NCI-H69 (cell line): ENCODE measurements around the gene CCND2.
A peak's percentile ranks its signal among the peaks of the same experiment; 100 is the strongest.

ENCODE experiments used
- DNase-seq: peaks from one replicate; lab custom pipeline; 2025; lab: John Stamatoyannopoulos, UW

Gene CCND2

DNA sequence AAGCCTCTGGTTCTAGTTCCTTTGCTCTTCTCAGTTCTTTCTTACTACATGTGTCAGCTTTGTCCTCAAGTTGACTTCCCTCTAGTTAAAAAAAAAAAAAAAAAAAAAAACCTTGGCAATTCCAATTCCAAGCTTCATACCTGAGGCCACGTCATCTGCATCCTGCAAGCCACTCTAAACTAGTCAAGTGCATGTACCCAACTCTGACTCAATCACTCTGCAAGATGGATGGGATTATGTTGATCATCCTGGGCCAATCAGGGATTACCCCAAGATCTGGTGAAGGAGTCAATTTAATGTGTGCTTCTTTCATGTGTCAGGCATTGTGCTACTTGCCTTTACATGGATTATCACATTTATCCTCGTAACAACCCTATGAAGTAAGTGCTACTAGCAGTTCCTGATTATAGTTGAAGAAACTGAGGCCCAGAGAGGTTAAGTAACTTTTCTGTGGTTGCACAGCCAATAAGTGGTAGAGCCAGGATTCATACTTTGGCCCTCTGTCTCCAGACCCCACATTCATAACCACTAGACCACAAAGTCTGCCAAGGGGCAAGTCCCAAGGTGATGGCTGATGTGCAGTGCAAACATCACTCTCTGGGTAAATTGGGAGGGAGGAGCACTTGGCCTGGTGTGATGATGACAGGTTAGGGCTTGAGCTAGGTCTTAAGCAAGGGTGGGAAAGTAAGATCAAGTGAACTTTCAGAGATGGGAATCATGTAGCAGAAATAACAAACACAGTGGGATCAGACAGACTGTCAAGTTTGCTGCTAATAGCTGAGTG is 17.3 kb upstream of the CCND2 start:
- DNase-seq = no peak

DNA sequence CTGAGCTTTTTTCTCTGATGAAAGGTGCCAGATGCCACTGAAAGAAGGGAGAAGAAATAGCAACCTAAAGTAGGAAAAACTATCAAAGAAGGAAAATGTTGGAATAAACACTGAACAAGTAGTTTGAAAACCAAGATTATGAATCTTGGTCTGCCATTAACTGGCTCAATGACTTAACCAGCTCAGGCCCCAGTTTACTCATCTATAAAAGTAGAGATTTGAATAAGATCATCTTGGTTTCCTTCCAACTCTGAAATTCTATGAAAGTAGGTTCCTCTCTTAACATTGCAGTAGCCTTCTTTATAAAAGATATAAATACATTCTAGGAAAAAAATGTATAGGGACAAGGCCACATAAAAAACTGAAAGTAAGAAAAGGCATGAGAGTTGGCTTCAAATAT is 16.1 kb upstream of the CCND2 start:
- DNase-seq = no peak

DNA sequence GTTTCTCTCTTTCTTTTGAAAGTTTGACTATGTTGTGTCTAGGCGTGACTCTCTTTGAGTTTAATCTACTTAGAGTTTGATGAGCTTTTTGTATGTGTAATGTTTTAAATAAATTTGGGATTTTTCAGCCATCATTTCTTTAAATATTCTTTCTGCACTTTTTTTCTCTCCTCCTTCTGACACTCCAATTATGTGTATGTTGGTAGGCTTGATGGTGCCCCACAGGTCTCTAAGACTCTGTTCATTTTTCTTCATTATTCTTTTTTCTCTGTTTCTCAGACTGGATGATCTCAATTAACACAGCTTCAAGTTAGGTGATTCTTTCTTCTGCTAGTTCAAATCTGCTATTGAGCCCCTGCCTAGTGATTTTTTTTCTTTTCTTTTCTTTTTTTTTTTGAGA is 14.5 kb upstream of the CCND2 start:
- DNase-seq = no peak

DNA sequence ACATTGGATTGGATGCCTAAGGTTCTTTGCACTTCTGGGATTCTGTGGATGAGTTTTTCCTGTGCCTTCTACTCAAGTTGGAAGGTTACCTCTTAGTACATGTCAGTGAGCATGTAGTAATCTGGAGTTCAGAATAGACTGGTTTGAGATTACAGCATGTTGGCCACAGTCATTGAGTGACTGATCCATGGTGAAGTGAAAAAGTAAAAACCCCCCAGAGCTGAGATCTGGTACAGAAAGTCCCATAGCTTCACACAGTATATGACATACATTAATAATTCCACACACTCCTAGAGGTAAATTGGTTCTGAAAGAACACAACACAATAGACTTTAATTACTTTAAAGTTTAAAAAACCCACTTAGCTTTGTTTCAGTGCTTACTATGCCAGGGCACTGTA is 11.9 kb upstream of the CCND2 start:
- DNase-seq = no peak

DNA sequence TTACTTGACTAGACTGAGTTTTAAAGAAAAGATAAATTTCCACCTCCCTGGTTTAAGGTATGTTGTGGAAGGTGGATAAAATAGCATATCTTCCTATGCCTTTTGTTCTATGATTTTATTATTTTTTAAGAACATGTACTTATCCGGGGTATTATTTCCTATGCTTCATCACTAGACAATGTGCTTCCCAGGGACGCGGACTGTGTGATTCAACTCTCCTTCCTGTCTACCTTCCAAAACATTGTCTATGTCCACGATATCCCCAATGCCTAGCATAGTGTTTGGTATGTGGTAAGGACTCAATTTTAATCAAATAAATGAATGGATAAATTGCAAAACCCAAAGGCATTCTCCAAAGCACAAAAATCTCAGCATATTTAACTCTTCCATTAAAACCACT is 8.3 kb upstream of the CCND2 start:
- no peak for DNase-seq

DNA sequence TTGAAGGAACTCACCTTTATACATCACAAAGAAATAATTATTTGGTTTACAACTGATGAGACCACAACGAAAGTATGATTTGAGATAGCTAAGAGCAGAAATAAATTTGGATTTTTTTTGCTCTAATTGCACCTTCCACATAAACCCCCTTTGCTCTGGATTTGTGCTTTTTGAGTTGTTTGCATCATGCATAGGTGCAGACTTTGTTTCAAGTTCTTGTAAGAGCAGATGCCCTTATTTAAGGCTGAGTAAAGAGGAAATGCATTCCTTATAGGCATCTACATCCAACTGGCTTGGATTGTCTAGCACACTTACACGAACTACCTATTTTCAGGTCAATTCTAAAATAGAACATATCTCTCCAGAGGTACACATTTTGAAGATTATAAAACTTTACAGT is 6.6 kb upstream of the CCND2 start:
- DNase-seq = no peak

DNA sequence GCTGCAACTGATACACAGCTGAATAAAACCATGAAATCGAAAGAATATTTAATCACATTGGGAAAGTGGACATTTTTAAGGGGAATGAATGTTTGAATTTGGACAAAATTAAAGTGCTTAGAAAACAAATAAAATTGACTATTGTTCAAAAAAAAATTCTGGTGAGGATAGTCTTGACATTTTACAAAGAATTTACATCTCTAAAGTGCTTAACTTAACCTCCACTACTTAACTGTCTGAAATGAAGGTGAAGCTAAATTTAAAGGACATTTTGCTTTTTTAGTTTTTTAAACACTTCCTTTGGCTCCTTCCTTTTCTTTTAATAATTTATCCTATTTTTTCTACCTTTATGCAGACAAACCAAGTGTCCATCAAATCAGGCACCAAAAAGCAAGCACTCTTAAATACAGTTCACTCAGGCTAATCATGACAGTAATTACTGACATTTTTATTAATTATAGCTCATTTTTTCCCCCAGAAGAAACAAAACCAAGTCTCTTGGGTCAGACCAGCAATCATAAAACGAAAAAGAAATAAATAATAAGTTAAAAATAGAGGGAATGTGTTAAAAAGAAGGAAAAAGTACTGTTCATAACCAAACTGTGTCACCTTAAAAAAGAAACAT is 5.7 kb upstream of the CCND2 start:
- no peak for DNase-seq

DNA sequence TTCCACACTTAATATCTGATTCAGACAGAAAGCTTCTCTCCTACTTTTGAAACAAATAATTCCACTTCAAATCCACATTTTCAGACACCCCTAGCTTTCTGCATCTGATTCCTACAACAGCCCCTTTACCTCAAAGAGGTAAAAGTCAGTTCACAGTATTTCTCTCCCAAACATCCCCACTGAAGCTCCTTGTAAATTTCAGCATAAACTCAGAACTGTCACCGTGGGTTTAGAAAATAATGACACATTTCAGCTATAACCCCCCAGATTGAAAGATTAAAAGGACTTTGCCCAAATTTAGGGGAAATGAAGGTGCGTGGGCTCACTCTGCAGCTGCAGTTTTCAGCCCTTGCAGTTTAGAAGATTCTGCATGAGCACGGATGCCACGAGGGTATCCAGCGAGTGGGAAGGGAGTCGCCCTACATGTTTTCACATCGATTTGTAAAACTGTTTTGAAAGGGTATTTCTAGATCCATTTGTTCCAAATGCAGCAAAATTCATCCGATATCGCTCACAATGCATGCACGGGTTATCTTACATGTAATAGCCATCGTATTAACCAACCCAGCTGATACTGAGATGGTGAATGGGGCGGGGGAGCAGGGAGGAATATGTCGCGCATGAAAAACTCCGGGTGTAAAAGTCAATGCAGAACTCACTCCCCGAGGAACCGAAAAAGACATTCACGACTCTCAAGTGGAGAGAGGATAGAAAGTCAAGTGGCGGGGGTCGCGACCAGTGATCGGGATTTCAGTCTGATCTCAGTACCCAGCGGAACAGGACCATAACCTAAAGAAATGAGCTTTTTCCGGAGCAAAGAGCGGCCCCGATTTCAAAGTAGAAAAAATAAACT is 5.0 kb upstream of the CCND2 start:
- DNase-seq = peak; percentile 39

DNA sequence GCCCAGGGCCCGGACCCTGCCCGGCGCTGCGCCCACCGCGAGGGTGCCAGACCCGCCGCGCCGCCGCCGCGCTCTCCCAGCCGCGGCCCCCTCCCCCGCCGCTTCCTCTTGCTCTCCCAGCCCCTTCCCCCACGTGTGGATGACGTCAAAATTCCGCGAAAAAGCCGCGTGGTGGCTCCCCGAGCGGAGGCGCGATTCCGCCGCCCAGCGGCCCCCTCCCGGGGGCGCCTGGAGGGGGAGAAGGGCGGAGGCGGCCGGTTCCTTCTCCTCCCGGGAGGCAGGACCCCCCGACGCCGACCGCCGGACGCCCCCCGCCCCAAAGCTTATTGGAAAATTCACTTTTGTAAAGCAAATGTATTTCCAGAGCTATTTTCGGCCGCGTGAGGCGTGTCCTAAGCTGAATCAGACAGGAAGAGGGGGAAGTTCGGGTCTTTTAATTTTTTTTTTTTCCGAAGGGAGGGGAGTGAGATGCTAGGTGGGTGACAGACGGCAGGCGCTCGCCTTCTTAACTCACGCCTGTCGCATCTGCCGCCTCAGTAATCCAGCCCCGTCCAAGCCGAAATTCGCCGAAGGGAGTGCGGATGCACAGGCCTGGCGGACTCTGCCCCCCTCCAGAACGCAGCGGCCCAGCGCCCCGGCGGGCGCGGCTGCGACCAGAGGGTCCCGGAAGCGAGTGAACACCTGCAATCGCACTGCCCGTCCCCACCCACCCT is 4.1 kb upstream of the CCND2 start:
- peak; percentile 83 for DNase-seq

DNA sequence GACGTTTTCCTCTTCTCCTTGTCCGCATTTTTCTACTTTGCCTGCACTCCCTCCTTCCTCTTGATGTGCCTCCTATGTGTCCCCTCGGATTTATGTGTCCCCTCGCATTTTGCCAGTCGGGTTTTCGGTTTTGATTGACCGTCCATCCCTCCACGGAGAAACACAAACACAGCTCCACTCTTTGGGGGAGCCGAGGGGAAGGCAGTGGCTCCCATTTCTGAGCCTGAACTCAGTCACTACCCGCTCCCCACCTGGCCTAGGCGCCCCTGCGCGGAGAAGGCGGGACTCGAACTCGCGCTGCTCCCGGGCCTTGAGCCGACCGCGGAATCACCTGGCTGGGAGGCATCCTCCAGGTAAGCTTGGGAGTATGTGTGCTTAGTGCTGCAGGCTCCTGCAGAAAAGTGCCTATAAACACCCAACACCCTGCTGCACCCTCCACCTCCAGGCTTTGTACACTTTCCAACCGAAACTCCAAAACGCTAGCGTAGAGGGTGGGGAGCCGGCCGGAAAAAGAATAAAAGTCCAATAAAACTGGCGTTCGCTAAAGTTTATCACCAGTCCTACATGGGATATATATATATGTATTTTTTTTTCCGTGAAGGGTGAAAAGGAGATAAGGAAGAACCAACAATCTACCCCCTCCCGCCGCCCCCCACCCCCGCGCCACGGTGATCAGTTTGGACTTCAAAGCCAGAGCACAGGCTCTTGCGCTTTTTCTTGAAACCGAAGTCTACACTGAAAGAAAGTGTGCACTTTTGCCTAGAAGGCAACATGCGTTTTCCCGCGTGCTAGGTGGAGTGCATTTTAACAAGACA is 3.3 kb upstream of the CCND2 start:
- DNase-seq = peak; percentile 23

DNA sequence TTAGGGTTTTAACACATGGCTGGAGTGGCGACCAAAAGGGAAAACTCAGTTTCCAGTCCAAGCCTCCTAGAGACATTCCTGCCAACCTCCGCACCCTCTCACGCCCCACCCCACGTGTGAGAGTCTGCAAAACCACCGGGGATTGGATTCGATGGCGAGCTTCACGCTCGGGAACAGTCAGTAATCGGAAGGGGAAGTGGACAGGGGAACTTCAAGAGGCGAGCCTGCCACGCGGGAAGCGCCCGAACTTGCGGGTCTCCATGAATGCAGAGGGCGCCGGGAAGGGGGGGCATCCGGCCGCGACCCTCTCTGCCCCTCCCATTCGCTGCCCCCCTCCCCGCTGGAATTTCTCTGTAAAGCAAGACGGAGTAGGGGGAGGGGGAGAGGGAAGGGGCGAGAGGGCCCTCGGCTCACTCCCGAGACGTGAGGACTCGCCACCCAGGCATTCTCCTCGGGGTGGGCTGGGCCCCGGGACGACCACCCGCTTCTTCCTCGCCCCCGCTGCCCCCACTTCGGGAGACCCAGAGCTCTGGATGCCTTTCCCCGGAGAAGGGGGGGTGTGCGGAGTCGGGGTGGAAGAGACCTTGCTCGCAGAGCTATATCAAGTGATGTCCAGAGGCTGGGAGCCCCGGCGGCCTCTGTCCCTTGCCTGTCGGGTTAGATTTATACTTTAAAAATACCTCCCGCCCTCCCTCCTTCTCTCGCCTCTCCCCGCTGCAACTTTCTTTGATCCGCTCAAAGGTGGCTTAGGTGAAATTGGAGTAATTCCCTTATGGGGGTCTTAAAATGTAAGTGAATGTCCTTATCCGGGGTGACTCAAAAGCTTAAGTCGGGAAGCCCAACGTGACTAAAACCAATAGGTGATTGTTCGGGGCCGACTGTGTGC is 2.5 kb upstream of the CCND2 start:
- DNase-seq = no peak

DNA sequence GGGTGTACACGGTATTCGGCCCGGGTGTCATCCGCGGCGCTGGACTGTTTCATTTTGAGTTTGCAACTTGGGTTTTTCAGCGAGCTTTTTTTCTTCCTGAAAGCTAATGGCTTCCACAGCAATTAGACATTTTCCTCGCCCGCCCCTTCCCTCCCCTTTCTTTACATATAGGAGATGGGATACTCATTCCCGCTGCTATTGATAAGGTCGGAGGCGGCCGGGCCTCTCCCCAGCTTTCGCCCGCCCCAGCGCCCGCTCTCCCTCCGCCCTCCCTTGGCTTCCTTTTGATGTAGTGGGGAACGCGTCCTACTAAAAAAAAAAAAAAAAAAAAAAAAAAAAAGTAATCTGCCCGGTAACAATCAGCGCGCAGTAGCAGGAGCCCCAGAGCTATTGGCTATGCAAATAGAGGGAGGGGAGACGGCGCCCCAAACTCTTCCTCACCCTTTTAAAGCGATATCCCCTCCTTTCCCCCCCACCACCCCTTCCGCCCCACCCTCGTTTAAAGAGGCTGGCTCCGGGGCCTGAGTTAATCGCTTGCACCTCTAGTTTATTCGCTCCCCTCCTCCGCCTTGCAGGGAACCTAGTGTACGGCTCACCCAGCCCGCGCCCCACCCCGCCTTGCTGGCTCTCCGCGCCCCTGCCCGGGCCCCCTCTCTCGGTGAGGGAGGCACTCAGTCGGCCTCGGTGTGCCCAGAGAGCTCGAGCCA is 1.7 kb upstream of the CCND2 start:
- peak; percentile 33 for DNase-seq

DNA sequence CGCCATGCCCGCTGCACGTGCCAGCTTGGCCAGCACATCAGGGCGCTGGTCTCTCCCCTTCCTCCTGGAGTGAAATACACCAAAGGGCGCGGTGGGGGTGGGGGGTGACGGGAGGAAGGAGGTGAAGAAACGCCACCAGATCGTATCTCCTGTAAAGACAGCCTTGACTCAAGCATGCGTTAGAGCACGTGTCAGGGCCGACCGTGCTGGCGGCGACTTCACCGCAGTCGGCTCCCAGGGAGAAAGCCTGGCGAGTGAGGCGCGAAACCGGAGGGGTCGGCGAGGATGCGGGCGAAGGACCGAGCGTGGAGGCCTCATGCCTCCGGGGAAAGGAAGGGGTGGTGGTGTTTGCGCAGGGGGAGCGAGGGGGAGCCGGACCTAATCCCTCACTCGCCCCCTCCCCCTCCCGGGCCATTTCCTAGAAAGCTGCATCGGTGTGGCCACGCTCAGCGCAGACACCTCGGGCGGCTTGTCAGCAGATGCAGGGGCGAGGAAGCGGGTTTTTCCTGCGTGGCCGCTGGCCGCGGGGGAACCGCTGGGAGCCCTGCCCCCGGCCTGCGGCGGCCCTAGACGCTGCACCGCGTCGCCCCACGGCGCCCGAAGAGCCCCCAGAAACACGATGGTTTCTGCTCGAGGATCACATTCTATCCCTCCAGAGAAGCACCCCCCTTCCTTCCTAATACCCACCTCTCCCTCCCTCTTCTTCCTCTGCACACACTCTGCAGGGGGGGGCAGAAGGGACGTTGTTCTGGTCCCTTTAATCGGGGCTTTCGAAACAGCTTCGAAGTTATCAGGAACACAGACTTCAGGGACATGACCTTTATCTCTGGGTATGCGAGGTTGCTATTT is 914 bp upstream of the CCND2 start:
- DNase-seq = peak; percentile 41

DNA sequence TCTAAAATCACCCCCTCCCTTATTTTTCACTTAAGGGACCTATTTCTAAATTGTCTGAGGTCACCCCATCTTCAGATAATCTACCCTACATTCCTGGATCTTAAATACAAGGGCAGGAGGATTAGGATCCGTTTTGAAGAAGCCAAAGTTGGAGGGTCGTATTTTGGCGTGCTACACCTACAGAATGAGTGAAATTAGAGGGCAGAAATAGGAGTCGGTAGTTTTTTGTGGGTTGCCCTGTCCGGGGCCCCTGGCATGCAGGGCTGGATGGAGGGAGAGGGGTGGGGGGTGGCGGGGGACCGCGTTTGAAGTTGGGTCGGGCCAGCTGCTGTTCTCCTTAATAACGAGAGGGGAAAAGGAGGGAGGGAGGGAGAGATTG is 300 bp upstream of the CCND2 start:
- DNase-seq = no peak

DNA sequence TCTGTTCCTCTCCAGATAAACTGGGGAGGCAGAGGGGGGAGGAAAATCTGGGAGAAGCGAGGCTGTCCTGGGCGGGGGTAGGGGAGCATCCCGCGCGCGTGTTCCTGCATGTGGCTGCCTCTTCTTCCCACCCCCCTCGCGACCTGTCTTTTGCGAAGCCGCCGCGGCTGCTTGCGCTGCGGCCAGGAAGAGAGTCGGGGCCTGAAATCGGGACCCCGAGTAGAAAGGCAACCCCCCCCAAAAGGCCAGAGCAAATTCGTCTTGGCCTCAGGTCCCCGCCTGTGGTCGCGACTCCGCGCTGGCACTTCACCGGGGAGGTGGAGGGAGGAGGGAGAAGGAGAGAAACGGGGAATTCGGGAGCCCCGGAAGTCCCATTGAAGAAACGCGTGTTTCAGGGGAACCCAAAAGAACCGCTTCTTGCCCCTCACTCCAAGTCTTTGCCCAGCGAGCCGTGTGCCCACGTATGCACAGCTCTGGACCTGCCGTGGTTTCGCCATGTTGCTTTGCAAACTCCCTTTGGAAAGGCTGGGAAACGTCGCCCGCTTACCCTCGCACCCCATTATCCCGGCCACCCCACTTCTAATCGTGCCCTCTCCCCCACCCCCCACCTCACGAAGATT is 944 bp downstream of the CCND2 start:
- peak; percentile 15 for DNase-seq

DNA sequence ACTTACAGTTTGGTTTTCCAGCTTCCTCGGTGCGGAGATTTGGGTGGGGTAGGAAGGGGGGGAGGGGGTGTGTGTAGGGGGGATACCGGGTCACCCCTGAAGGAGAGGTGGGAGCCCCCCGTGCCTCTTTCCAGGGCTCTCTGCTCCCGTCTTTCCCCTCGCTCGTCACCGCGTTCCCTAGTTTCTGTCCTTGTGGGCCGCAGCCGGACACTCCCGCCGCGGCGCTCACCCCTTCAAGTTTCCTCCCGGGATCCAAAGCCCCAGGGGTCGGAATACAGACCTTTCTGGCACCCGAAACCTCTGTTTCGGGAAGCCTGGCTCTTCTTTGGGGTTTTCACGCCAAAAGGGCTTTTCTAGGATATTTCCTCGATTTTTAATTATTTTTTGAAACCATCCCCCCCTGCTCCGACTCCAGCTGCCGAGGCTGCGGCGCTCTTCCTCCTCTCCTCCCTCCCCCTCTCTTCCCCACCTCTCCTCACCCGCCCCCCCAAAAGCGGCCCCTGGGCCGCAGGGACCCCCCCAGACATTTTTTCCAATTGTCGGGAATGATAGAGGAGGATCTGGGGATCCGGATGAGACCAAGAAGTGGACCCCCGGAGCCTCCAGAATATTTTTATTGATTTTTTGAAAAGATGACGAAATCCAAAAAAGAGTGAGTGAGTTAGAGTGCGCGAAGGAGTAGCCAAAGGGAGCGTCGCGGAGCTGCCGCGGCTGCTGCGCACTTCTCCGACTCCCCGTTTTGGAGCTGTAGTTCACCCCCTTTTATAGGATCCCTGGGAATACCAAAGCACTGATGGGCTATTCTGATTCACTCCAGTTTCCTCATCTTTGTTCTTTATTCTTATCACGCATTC is 1.7 kb downstream of the CCND2 start:
- DNase-seq = peak; percentile 5

DNA sequence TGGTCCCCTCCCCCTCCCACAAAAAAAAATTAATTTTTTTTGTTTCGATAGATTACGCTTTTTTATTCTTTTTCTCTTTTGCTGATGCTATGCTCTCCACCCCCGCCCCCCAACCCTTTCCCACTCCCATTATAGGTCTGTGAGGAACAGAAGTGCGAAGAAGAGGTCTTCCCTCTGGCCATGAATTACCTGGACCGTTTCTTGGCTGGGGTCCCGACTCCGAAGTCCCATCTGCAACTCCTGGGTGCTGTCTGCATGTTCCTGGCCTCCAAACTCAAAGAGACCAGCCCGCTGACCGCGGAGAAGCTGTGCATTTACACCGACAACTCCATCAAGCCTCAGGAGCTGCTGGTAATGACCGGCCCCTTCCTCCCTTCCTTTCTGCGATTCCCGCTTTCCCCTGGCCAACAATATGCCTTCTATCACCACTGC is 2.3 kb downstream of the CCND2 start:
- DNase-seq = no peak
